Tibial nerve (tissue), 4 donors: ENCODE measurements around the gene REXO1.

Experiments used
- EP300 ChIP-seq, 2 donors: sonication (generic); formaldehyde crosslinking; IDR thresholded peaks; one replicate each; pipeline ENCODE4 v1.6.1; 2017; ENCODE audit warnings: antibody characterized with exemption in 2 of 2, mild to moderate bottlenecking in 1 of 2
- POLR2A ChIP-seq, 2 donors: fragments of 450-650 bp; IDR thresholded peaks; one replicate each; pipeline ENCODE4 v1.6.1; 2017; ENCODE audit warnings: antibody characterized with exemption in 2 of 2, mild to moderate bottlenecking in 2 of 2, moderate library complexity in 2 of 2
- TF ChIP-seq, protein P1 (sequence below), 5 experiments: fragments of 200-600 bp in 3 of 5; fragments of 450-650 bp in 2 of 5; sonication (generic) in 3 of 5; IDR thresholded peaks; one replicate each; pipeline ENCODE4 v1.5.1; 2016 to 2019; ENCODE audit warnings: antibody characterized with exemption in 5 of 5, mild to moderate bottlenecking in 3 of 5, moderate library complexity in 2 of 5

DNA sequence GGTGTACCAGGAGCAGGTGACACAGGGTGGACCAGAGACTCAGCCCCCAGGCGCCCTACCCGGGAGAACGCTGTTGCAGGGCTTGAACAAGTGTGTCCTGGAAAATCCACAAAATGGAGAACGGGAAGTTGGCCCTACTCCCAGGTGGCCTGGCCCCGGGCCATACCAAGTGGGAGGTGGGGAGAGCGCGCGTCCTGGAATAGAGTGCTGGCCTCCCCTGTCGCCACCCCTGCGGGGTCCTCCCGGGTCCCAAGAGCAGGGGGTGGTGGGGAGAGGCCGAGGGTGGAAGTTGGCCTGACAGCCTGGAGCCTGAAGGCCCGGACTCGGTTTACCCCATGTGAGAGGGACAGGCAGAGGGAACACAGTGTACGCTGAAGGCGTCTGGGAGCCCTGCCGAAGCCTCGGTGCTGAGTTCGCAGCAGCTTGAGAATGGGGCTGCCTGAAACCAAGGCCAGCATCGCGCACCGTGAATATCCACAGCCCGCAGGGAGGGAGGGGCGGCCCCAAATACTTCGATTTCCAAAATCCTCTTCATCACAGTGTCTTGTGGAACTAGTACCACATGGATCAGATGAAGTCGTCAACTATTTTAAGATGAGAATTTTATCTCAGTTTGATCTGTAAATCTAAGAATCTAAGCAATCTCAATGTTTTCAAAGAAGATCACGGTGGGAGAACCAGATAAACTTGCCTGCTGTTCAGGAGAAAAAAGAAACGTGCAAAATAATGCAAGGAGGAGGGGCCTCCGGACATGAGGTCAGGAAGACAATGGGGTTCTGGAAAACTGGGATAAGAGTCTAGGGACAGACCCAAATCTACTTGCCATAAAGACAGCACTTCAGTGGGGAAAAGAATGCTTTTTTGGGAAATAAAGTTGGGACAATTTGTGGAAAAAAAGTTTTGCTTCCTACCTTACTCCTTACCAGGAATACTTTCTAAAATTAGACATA, 25.5 kb upstream of the REXO1 start:
- no peak for TF ChIP-seq POLR2A (IDR thresholded peaks at IDR 0.05)
- TF ChIP-seq, protein P1, sequence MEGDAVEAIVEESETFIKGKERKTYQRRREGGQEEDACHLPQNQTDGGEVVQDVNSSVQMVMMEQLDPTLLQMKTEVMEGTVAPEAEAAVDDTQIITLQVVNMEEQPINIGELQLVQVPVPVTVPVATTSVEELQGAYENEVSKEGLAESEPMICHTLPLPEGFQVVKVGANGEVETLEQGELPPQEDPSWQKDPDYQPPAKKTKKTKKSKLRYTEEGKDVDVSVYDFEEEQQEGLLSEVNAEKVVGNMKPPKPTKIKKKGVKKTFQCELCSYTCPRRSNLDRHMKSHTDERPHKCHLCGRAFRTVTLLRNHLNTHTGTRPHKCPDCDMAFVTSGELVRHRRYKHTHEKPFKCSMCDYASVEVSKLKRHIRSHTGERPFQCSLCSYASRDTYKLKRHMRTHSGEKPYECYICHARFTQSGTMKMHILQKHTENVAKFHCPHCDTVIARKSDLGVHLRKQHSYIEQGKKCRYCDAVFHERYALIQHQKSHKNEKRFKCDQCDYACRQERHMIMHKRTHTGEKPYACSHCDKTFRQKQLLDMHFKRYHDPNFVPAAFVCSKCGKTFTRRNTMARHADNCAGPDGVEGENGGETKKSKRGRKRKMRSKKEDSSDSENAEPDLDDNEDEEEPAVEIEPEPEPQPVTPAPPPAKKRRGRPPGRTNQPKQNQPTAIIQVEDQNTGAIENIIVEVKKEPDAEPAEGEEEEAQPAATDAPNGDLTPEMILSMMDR (IDR thresholded peaks at IDR 0.05), result no peak
- TF ChIP-seq EP300 (IDR thresholded peaks at IDR 0.05), result no peak
